Measurements from ENCODE around the gene PRUNE2. TPM values are rescaled to one million over a fixed set of nuclear protein-coding genes. Genes with fewer than 3 reads are reported as not detected.

Gene PRUNE2
- total RNA-seq, 1 experiment from 2014 or later, result 0.59 TPM

- no peak for DNase-seq (ENCODE audit: low read depth)
These were observed 275.0 kb downstream of the PRUNE2 start for GRCh38 chr9:76630916-76631315.

- no peak for DNase-seq (ENCODE audit: low read depth)
These were observed 276.5 kb downstream of the PRUNE2 start for GRCh38 chr9:76629205-76629990.

GRCh38 chr9:76628155-76628554, 277.8 kb downstream of the PRUNE2 start:
- no peak for DNase-seq (ENCODE audit: low read depth)

GRCh38 chr9:76626980-76627379, 278.9 kb downstream of the PRUNE2 start:
- no peak for DNase-seq (ENCODE audit: low read depth)

GRCh38 chr9:76626141-76626540, 279.8 kb downstream of the PRUNE2 start:
- DNase-seq (ENCODE audit: low read depth), result no peak

- DNase-seq (ENCODE audit: low read depth), result no peak
These were observed 281.4 kb downstream of the PRUNE2 start for GRCh38 chr9:76624391-76625048.

- no peak for DNase-seq (ENCODE audit: low read depth)
These were observed 284.9 kb downstream of the PRUNE2 start for GRCh38 chr9:76620996-76621395.

- DNase-seq (ENCODE audit: low read depth), result no peak
These were observed 285.3 kb downstream of the PRUNE2 start for GRCh38 chr9:76620581-76620980.

GRCh38 chr9:76619640-76620039, 286.3 kb downstream of the PRUNE2 start:
- no peak for DNase-seq (ENCODE audit: low read depth)

GRCh38 chr9:76619197-76619596, 286.7 kb downstream of the PRUNE2 start:
- no peak for DNase-seq (ENCODE audit: low read depth)

- DNase-seq (ENCODE audit: low read depth), result no peak
These were observed 287.2 kb downstream of the PRUNE2 start for GRCh38 chr9:76618762-76619161.

- no peak for DNase-seq (ENCODE audit: low read depth)
These were observed 288.3 kb downstream of the PRUNE2 start for GRCh38 chr9:76617497-76618175.

GRCh38 chr9:76616780-76617179, 289.1 kb downstream of the PRUNE2 start:
- no peak for DNase-seq (ENCODE audit: low read depth)

GRCh38 chr9:76615177-76615603, 290.7 kb downstream of the PRUNE2 start:
- DNase-seq (ENCODE audit: low read depth), result no peak

GRCh38 chr9:76613974-76614373, 291.9 kb downstream of the PRUNE2 start:
- no peak for DNase-seq (ENCODE audit: low read depth)

- DNase-seq (ENCODE audit: low read depth), result no peak
These were observed 292.6 kb downstream of the PRUNE2 start for GRCh38 chr9:76613150-76613781.

GRCh38 chr9:76610011-76610352, 295.9 kb downstream of the PRUNE2 start:
- no peak for DNase-seq (ENCODE audit: low read depth)

GRCh38 chr9:76609285-76610010, 296.5 kb downstream of the PRUNE2 start:
- DNase-seq (ENCODE audit: low read depth), result no peak

- no peak for DNase-seq (ENCODE audit: low read depth)
These were observed 297.2 kb downstream of the PRUNE2 start for GRCh38 chr9:76608575-76609273.

- DNase-seq (ENCODE audit: low read depth), result no peak
These were observed 298.0 kb downstream of the PRUNE2 start for GRCh38 chr9:76607730-76608436.
